ENCODE results near the gene SYPL2.

GRCh38 chr1:109497449-109498160 is 31.3 kb downstream of the SYPL2 start:
- TF ChIP-seq CTCF (IDR thresholded peaks at IDR 0.05) (no peak), POLR2A (IDR thresholded peaks at IDR 0.05) (no peak)

Measured in uterus (tissue), 2 donors.